ENCODE measurements around the gene CENPN.

Gene CENPN

DNA sequence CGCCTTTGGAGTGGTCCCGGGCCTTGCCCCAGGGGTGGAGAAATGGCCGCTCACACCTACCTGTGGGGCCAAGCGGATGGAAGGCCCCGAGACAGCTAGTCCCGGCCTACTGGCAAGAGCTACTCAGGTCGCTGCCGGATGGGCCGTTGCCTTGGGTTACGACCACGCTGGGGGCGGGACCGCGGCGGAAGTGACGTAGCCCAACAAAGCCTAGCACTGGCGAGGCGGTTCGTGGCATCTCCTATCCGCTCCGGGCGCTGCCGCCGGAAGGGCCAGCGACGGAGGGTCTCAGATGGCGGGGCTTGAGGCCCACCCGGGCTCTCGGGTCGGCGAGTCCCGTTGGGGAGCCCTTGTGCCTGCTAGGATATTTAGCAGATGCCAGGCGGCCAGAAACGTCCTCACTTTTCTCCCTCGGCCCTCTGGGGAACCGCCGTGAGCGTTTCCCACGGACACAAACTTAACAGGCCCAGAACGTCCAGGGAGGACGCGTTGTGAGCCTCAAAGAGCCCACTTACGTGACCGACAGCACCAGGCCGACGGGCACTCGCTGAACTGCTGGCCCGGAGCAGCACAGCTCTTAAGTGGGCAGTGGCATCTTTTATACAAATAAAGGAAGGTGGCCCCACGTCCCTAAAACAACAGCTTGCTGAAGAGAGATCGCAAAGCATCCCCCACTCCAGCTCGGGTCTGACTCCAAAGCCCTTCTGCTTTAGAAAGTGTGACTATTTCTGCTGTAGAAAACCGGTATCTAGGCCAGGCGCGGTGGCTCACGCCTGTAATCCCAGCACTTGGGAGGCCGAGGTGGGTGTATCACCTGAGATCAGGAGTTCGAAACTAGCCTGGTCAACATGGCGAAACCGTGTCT, 70.3 kb downstream of the CENPN start, which contains the start of gene C16orf46:
Gene C16orf46, minus strand, starts transcription at position 163 of the 865 bp plus-strand sequence. CDS start 13,283 bp downstream, outside the sequence.
- DNase-seq (ENCODE audit: low read depth in 1 of 2, low spot score in 1 of 2), result peak; percentile 89 to 95

DNA sequence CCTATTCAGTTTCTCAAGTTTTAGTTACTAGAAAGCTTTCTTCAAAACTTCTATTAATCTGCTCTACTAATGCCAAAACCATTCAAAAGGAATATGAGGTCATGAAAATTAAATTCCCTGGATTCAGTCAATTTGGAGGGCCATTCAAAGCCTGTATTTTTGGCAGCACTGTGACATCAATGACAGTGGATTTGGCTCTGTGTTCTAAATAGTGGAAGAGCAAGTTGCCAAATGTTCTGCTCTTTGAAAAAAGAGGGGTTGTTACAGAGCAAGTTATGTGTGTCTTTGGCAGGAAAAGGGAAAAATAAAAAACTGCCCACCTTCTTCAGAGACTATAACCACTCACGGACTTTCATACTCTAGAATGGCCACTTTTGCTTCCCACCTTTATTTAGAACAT, 73.2 kb downstream of the CENPN start:
- no peak for DNase-seq (ENCODE audit: low read depth in 1 of 2, low spot score in 1 of 2)

GRCh38 chr16:81081014-81081413, 74.0 kb downstream of the CENPN start:
- no peak for DNase-seq (ENCODE audit: low read depth in 1 of 2, low spot score in 1 of 2)
